ENCODE measurements around the gene GRB7.
"Not testable (repeated sequence)": the region's sequence is repeated elsewhere in the genome, so short reads cannot be mapped to it uniquely, and the experiment has no call there.

GRB7 gene

DNA sequence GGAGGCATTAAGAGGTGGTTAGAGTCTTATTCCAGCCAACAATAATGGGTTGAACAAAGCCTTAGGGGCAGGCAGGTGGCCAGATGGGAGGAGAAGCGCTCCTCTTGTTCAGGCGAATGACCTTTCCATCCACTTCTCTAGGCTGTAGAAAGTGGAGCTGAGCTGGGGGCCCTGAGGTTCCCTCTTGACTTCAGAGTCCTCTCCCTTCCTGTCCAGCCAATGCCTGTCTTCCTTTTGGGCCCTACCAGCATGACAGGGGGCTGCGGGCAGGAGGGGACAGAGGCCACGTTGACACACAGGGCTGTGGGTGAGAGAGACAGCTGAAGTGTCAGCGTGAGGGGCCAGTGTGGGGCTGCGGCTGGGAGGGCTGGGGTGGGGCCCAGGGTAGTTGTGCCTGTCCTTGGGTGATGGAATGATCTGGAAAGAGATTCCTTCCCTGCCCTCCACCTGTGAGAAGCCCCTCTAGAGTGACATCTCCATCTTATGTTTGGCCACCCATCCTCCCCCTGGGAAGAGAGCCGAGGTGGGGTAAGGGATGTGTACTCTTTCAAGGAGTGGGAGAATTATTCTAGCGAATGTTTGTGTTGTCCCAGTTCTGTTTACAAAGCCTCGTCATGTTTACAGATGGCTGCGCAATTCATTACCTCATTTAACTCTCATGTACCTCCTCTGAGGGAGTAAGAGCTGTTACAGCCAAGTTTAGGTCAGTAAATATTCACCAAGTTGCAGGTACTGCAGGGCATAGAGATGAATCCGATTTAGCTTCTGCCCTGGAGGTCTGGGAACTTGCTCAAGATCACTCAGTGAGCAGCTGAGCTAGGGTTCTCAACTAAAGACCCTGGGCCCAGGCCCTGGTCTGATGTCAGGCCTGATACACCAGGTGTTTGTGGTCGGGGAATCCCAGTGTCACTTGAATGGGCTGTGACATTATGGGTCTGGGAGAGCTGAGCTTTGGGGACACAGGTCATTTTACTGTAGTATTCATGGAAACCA, 34.5 kb upstream of the GRB7 start:
- Mint-ChIP-seq H3K4me1 (peaks cover 15 to 36% of the 10 kb centered on the region in 2 donors), H3K27me3 (peaks cover 31 to 39% of the 10 kb centered on the region in 2 donors), H3K27ac (peak overlapping the region; percentile 53), H3K9me3 (no peaks in the 10 kb centered on the region), H3K36me3 (peaks cover 4 to 14% of the 10 kb centered on the region in 2 donors), H3K4me3 (no peak overlapping the region)
- DNase-seq (no peak), ATAC-seq (replicated peaks) (peak; percentile 56 to 71)

DNA sequence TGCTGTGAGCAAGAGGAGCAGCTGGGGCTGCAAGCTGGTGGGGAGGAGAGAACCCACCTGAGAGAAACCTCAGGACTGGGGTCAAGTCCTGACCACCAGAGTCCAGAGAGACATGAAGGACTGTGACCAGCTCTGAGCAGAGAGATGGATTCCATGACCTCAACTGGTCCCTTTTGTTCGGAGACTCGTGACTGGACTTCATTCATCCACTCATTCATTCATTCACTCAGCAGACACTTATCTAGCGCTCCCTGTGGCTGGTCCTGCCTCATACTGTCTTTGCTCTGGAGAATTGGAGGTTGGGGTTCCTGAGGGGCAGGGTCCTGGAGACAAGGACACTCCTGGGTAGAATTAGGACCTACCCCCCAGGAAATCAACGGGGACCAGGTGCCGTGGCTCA, 33.8 kb upstream of the GRB7 start:
- no peak overlapping the region for H3K4me3 Mint-ChIP-seq
- H3K27ac Mint-ChIP-seq: no peak overlapping the region
- ATAC-seq (replicated peaks): no peak
- no peaks in the 10 kb centered on the region for H3K9me3 Mint-ChIP-seq
- H3K36me3 Mint-ChIP-seq: peaks cover 4 to 12% of the 10 kb centered on the region in 2 donors
- no peak for DNase-seq
- peaks cover 28 to 36% of the 10 kb centered on the region in 2 donors for H3K27me3 Mint-ChIP-seq
- peaks cover 17 to 40% of the 10 kb centered on the region in 2 donors for H3K4me1 Mint-ChIP-seq

DNA sequence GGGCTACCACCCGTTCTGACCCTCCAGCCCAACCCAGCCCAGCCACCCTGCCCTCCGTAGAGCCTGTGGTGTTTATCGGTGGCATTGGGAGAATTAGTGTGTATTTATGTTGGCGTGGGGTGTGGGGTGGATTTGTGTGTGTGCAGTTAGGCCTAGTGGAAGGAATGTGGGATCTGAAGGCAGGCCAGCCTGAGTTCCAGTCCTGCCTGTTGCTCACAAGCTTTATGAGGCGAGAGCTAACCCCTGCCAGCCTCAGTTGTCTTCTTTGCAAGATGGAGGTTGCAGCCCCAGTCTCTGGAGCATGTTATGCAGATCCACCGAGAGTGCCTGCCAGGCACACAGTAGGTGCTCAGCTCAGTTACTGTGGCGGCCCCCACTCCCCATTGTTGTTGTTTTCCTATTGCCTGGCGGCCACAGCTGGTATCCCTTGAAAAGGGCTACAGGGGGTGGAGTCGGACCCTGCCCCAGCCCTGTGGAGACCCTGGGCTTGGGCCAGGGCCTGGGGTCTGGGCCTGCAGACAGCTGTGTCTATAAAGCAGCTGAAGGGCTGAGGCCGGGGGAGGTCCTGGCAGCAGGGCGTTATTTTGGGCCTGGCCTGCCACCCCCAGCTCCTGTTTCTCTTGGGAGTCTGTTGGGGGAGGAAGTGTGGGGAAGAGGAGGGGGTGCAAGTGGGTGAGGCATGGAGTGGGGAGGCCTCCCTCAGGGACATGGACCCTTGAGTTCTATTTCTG, 32.8 kb upstream of the GRB7 start:
- no peak for DNase-seq
- no peak for ATAC-seq (replicated peaks)
- peaks cover 0 to 9% of the 10 kb centered on the region in 2 donors for H3K36me3 Mint-ChIP-seq
- H3K27ac Mint-ChIP-seq: no peak overlapping the region
- no peaks in the 10 kb centered on the region for H3K9me3 Mint-ChIP-seq
- peaks cover 18 to 25% of the 10 kb centered on the region in 2 donors for H3K27me3 Mint-ChIP-seq
- peaks cover 20 to 43% of the 10 kb centered on the region in 2 donors for H3K4me1 Mint-ChIP-seq
- H3K4me3 Mint-ChIP-seq: no peak overlapping the region

DNA sequence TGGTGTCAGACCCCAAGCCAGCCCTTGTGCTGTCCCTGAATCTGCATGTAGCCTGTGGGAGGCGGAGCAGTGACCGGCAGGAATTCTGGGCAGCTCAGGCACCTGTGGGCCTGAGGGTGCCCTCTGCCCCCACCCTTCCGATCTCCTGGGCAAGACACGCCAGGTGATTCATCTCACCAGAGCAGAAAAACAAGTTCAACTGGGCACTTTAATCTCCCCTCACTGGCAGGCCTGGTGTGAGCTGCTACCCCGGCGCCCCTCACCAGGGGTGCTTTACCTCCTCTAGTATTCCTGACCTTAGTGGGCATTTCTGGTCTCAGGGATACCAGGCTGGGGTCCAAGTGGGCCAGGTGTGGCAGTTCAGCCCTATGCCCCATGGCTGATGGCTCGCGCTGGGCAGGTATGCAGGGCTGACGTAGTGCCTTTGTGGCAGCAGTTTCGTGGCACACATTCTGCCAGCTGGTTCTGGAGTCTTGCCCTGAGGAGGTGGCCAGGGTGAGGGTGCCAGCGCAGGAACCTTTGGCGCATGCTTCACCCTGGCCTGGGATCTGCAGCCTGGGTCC, 31.9 kb upstream of the GRB7 start:
- Mint-ChIP-seq H3K36me3 (peaks cover 0 to 9% of the 10 kb centered on the region in 2 donors), H3K4me3 (no peak overlapping the region), H3K4me1 (peaks cover 20 to 36% of the 10 kb centered on the region in 2 donors), H3K9me3 (no peaks in the 10 kb centered on the region), H3K27me3 (peaks cover 13 to 18% of the 10 kb centered on the region in 2 donors), H3K27ac (no peak overlapping the region)
- ATAC-seq (replicated peaks) (no peak), DNase-seq (no peak)

DNA sequence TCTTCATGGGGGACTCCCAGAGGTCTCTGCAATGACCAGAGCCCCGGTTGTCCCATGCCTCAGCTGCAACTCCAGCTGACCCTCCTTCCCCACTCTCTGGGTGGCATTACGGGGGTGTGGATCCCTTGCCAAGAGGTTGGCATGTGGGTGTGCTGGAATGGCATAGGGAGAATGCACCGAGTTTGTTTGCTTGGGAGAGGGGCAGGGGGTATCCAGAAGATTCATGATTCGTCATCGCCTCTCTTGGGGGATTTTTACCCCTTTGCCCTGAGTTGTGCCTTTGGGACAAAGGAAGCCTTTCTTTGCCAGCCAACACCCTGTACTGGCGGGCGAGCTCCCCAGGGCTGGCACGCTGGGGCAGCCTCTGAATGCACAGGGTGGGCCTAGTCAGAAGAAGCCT, 31.4 kb upstream of the GRB7 start:
- Mint-ChIP-seq H3K36me3 (peaks cover 0 to 6% of the 10 kb centered on the region in 2 donors), H3K4me3 (no peak overlapping the region), H3K9me3 (no peaks in the 10 kb centered on the region), H3K27me3 (peaks cover 8 to 13% of the 10 kb centered on the region in 2 donors), H3K27ac (no peak overlapping the region), H3K4me1 (peaks cover 20 to 31% of the 10 kb centered on the region in 2 donors)
- DNase-seq (no peak), ATAC-seq (replicated peaks) (no peak)

DNA sequence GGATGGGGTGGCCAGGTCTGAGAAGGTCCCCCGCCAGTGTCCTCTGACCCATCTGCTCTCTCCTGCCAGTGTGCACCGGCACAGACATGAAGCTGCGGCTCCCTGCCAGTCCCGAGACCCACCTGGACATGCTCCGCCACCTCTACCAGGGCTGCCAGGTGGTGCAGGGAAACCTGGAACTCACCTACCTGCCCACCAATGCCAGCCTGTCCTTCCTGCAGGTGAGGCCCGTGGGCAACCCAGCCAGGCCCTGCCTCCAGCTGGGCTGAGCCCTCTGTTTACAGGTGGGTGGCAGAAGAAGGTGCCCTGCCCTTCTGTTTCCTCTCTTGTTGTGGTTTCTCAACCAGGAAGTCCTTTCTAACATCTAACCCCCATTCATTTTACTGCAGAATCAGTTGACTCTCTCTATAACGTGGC, 30.8 kb upstream of the GRB7 start:
- peaks cover 21 to 30% of the 10 kb centered on the region in 2 donors for H3K4me1 Mint-ChIP-seq
- no peaks in the 10 kb centered on the region for H3K9me3 Mint-ChIP-seq
- H3K36me3 Mint-ChIP-seq: peaks cover 0 to 6% of the 10 kb centered on the region in 2 donors
- H3K27me3 Mint-ChIP-seq: peaks cover 3 to 7% of the 10 kb centered on the region in 2 donors
- H3K4me3 Mint-ChIP-seq: no peak overlapping the region
- H3K27ac Mint-ChIP-seq: no peak overlapping the region
- DNase-seq: no peak
- ATAC-seq (replicated peaks): peak; percentile 41 to 45

DNA sequence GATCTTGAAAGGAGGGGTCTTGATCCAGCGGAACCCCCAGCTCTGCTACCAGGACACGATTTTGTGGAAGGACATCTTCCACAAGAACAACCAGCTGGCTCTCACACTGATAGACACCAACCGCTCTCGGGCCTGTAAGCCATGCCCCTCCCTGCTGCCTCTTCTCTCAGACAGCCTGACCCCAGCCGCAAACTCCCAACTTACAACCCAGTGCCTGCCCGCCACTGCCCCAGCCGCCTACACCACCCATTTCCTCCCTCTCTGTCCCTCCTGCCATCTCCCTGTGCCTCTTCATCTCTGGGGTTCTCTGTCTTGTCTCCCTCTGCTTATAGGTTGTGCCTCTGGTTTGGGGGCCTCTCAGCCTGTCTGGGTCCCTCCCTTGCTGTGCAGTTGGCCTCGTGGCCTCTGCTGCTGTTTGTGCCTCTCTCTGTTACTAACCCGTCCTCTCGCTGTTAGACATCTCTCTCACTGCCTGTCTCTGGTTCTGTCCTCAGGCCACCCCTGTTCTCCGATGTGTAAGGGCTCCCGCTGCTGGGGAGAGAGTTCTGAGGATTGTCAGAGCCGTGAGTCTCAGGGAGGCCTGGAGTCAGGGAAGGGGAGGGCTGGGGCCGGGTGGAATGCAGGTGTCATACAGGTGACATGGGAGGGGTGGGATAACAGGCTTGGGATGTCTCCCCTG, 28.3 kb upstream of the GRB7 start:
- peaks cover 0 to 11% of the 10 kb centered on the region in 2 donors for H3K36me3 Mint-ChIP-seq
- H3K4me1 Mint-ChIP-seq: peaks cover 16 to 21% of the 10 kb centered on the region in 2 donors
- peak overlapping the region in 1 of 2 donors; percentile 20 for H3K4me3 Mint-ChIP-seq
- ATAC-seq (replicated peaks) (no peak), DNase-seq (no peak)
- no peaks in the 10 kb centered on the region for H3K9me3 Mint-ChIP-seq
- H3K27ac Mint-ChIP-seq: peak overlapping the region; percentile 52
- H3K27me3 Mint-ChIP-seq: no peaks in the 10 kb centered on the region

DNA sequence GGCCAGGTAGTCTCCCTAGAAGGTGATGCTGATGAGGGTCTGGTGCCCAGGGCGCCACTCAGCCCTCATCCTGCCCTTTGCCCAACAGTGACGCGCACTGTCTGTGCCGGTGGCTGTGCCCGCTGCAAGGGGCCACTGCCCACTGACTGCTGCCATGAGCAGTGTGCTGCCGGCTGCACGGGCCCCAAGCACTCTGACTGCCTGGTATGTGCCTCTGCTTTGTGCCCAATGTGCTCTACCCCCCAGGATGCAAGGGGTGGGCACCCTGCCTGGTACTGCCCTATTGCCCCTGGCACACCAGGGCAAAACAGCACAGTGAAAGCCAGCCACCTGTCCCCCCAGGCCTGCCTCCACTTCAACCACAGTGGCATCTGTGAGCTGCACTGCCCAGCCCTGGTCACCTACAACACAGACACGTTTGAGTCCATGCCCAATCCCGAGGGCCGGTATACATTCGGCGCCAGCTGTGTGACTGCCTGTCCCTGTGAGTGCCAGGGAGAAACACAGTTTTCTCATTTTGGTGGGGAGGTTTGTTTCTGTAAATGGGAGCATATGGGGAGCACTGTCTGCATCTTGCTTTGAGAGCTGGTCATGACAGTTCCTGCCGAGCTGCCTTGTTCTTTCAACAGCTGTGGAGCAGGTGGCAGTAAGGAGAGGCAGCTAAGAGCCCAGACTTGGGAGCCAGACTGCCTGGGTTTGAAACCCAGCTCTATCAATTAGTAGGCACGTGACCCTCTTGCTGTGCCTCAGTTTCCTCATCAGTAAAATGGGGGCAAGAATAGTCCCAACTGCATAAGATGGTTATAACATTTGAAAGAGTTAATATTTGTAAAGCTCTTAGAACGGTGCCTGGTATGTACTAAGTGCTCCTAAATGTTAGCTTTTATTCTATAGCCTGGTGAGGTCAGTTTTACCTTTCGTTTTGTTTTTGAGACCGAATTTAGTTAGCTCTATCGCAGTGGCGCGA, 27.5 kb upstream of the GRB7 start:
- H3K9me3 Mint-ChIP-seq: no peaks in the 10 kb centered on the region
- no peak for DNase-seq
- ATAC-seq (replicated peaks): no peak
- H3K36me3 Mint-ChIP-seq: peaks cover 0 to 11% of the 10 kb centered on the region in 2 donors
- H3K27ac Mint-ChIP-seq: no peak overlapping the region
- H3K4me3 Mint-ChIP-seq: no peak overlapping the region
- H3K27me3 Mint-ChIP-seq: no peaks in the 10 kb centered on the region
- peaks cover 16 to 21% of the 10 kb centered on the region in 2 donors for H3K4me1 Mint-ChIP-seq

DNA sequence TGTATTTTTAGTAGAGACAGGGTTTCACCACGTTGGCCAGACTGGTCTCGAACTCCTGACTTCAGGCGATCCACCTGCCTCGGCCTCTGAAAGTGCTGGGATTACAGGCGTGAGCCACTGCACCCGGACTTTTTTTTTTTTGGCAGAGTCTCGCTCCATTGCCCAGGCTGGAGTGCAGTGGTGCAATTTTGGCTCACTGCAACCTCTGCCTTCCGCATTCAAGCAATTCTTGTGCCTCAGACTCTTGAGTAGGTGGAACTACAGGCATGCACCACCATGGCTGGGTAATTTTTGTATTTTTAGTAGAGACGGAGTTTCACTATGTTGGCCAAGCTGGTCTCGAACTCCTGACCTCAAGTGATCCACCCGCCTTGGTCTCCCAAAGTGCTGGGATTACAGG, 26.7 kb upstream of the GRB7 start:
- H3K9me3 Mint-ChIP-seq; H3K27ac Mint-ChIP-seq; ATAC-seq (replicated peaks); DNase-seq; H3K27me3 Mint-ChIP-seq; H3K4me3 Mint-ChIP-seq: not testable (repeated sequence)
- H3K36me3 Mint-ChIP-seq: peaks cover 0 to 11% of the 10 kb centered on the region in 2 donors
- peaks cover 16 to 21% of the 10 kb centered on the region in 2 donors for H3K4me1 Mint-ChIP-seq

DNA sequence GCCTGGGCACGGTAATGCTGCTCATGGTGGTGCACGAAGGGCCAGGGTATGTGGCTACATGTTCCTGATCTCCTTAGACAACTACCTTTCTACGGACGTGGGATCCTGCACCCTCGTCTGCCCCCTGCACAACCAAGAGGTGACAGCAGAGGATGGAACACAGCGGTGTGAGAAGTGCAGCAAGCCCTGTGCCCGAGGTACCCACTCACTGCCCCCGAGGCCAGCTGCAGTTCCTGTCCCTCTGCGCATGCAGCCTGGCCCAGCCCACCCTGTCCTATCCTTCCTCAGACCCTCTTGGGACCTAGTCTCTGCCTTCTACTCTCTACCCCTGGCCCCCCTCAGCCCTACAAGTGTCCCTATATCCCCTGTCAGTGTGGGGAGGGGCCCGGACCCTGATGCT, 25.9 kb upstream of the GRB7 start:
- Mint-ChIP-seq H3K27ac (no peak overlapping the region), H3K9me3 (no peaks in the 10 kb centered on the region), H3K4me3 (no peak overlapping the region), H3K36me3 (peaks cover 0 to 11% of the 10 kb centered on the region in 2 donors), H3K27me3 (no peaks in the 10 kb centered on the region), H3K4me1 (peaks cover 14 to 19% of the 10 kb centered on the region in 2 donors)
- no peak for DNase-seq
- no peak for ATAC-seq (replicated peaks)

DNA sequence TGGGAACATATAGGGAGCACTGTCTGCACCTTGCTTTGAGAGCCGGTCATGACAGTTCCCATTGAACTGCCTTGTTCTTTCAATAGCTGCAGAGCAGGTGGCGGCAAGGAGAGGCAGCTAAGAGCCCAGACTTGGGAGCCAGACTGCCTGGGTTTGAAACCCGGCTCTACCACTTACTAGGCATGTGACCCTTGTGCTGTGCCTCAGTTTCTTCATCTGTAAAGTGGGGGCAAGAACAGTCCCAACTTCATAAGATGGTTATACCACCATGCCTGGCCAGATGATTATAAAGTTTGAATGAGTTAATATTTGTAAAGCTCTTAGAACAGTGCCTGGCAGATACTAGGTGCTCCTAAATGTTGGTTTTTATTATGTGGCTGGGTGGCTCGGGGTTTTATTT, 23.5 kb upstream of the GRB7 start:
- peaks cover 0 to 11% of the 10 kb centered on the region in 2 donors for H3K36me3 Mint-ChIP-seq
- no peak for ATAC-seq (replicated peaks)
- DNase-seq: no peak
- H3K9me3 Mint-ChIP-seq: no peaks in the 10 kb centered on the region
- peaks cover 5 to 7% of the 10 kb centered on the region in 2 donors for H3K4me1 Mint-ChIP-seq
- no peaks in the 10 kb centered on the region for H3K27me3 Mint-ChIP-seq
- H3K27ac Mint-ChIP-seq: no peak overlapping the region
- no peak overlapping the region for H3K4me3 Mint-ChIP-seq

DNA sequence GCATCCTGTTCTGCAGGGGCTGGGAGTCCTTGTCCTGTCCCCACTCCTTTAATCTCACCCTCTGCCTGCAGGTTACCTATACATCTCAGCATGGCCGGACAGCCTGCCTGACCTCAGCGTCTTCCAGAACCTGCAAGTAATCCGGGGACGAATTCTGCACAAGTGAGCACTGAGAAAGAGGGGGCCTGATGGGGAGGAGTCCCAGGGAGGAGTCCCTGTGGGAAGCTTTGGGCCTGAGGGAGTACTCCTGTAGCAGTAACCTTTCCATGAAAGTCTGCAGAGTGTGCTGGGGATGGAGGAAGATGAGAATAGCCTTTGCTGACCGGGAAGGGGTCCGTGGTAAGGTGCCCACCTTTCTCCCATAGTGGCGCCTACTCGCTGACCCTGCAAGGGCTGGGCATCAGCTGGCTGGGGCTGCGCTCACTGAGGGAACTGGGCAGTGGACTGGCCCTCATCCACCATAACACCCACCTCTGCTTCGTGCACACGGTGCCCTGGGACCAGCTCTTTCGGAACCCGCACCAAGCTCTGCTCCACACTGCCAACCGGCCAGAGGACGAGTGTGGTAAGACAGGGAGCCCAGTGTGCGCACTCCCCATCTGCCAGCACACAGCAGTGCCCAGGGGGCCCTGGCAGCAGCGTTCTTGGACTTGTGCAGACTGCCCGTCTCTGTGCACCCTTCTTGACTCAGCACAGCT, 22.2 kb upstream of the GRB7 start:
- Mint-ChIP-seq H3K36me3 (peaks cover 0 to 7% of the 10 kb centered on the region in 2 donors), H3K4me1 (peaks cover 5 to 7% of the 10 kb centered on the region in 2 donors), H3K27ac (no peak overlapping the region), H3K4me3 (no peak overlapping the region), H3K9me3 (no peaks in the 10 kb centered on the region), H3K27me3 (no peaks in the 10 kb centered on the region)
- ATAC-seq (replicated peaks) (no peak), DNase-seq (no peak)

Data from stimulated activated naive B cell treated with anti-CD40 and anti-IgM and Interleukin-4, amounts not matched to agents 10 μg/mL and 1 μg/mL and 100 μg/mL, for 72 hours (primary cell).